PC-9 (cell line): ENCODE data around the gene OGDHL.

Experiments
- EZH2 ChIP-seq: fragments of 200-600 bp; sonication (generic); IDR thresholded peaks from 2 replicates; pipeline ENCODE4 v1.8.0; 2017; ENCODE audit warnings: antibody characterized with exemption, low read depth
- TF ChIP-seq, protein P1 (sequence below): fragments of 200-600 bp; sonication (generic); conservative IDR thresholded peaks from 2 replicates; pipeline ENCODE4 v1.6.1; 2017; ENCODE audit warnings: mixed run types, antibody characterized with exemption, mild to moderate bottlenecking, moderate library complexity

DNA sequence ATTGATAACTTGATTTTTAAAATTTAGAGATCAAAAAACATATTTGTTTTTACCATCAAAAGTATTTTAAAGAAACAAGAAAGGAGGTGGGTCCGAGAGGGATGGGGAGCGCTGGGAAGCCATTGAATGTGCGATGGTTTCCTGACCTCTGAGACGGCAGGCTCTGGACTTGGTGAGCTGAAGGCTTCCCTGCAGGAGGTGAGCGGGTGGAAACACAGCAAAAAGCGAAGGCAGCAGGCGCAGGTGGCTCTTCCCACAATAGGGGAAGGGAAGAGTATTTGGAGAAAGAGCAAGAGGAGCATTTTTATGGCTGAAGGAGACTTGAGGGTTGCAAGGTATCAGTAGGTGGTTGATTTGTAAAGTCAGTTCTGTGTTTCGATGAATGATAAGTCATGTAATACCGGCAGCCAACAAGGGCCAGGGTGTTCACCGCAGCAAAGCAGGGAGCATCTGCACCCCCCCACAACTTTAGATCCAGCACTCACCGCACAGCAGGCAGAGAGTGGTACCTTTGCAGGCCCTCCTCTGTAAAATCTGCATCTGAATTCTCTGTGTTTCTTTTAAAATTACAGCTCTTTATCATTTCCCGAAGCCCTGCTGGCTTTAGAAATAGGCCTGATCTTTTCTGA is 72.1 kb downstream of the OGDHL start:
- no peak for TF ChIP-seq EZH2
- TF ChIP-seq, protein P1, sequence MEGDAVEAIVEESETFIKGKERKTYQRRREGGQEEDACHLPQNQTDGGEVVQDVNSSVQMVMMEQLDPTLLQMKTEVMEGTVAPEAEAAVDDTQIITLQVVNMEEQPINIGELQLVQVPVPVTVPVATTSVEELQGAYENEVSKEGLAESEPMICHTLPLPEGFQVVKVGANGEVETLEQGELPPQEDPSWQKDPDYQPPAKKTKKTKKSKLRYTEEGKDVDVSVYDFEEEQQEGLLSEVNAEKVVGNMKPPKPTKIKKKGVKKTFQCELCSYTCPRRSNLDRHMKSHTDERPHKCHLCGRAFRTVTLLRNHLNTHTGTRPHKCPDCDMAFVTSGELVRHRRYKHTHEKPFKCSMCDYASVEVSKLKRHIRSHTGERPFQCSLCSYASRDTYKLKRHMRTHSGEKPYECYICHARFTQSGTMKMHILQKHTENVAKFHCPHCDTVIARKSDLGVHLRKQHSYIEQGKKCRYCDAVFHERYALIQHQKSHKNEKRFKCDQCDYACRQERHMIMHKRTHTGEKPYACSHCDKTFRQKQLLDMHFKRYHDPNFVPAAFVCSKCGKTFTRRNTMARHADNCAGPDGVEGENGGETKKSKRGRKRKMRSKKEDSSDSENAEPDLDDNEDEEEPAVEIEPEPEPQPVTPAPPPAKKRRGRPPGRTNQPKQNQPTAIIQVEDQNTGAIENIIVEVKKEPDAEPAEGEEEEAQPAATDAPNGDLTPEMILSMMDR, result no peak
